ENCODE data around the gene MPPED2. TPM values are rescaled to one million over a fixed set of nuclear protein-coding genes. Genes with fewer than 3 reads are reported as not detected.

Gene MPPED2
- total and polyA plus RNA-seq, 10 of the 15 experiments (the other 5 are each of a cell fraction or from before 2014, with no cell fraction given) = not detected

DNA sequence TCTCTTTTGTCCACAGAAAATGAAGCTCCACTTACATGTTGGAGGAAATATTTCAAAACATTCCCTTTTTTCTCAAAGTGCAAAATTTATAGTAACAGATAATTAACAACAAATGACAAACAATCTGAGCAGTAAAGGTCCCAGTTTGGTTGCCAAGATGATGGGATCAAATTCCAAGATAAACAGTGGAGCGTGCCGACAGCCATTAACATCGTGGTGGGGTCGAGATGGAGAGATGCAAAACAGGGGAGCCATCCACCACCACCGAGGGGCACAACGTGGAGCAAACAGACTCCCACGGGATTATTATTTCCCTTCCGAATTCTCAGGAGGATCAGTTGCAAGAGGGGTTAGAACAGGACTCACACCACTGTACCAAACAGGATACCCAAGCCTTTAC, 17.2 kb downstream of the MPPED2 start:
- Histone ChIP-seq H3K4me3 (no peak overlapping the region), H3K4me1 (ENCODE audit: control insufficient read depth, insufficient read depth, low read length) (no peaks in the 10 kb centered on the region), H3K27ac (ENCODE audit: control insufficient read depth, insufficient read depth) (no peak overlapping the region), H3K79me2 (ENCODE audit: control insufficient read depth, insufficient read depth, low read length) (no peaks in the 10 kb centered on the region), H3K9me3 (replicated peaks; ENCODE audit: control insufficient read depth, insufficient read depth, low read length) (no peaks in the 10 kb centered on the region), H3K36me3 (ENCODE audit: control insufficient read depth in 2 of 2, insufficient read depth in 2 of 2, low read length in 1 of 2) (no peaks in the 10 kb centered on the region), H3K4me2 (ENCODE audit: control insufficient read depth, insufficient read depth) (no peak overlapping the region), H2AFZ (ENCODE audit: control insufficient read depth, low read depth, low read length) (no peak overlapping the region), H4K20me1 (ENCODE audit: control insufficient read depth, insufficient read depth) (no peaks in the 10 kb centered on the region), H3K27me3 (replicated peaks in 1 of 2; ENCODE audit: control insufficient read depth in 2 of 2, insufficient read depth in 2 of 2, low read length in 1 of 2) (no peaks in the 10 kb centered on the region; a peak in 1 of 4 replicates), H3K9ac (ENCODE audit: control insufficient read depth, insufficient read depth, low read length) (no peak overlapping the region)
- RAD21 ChIA-PET (ENCODE audit: unreplicated experiment) = no interaction called here
- POLR2A ChIA-PET = no interaction called here
- no peak for TF ChIP-seq LARP7 (IDR thresholded peaks at IDR 0.05)
- no peak for TF ChIP-seq POLR2AphosphoS5 (IDR thresholded peaks at IDR 0.05; ENCODE audit: low read length)
- TF ChIP-seq HSF1 (IDR thresholded peaks at IDR 0.05; ENCODE audit: low read depth, low read length) = no peak
- no peak for TF ChIP-seq NR2C1 (IDR thresholded peaks at IDR 0.05)
- TF ChIP-seq RAD21 (IDR thresholded peaks at IDR 0.05; ENCODE audit: insufficient read depth, low read depth, low read length) = no peak
- TF ChIP-seq RB1 (IDR thresholded peaks at IDR 0.05; ENCODE audit: borderline replicate concordance) = no peak
- TF ChIP-seq HCFC1 (IDR thresholded peaks at IDR 0.05; ENCODE audit: low read length) = no peak
- TF ChIP-seq RELA (IDR thresholded peaks at IDR 0.05; ENCODE audit: borderline replicate concordance, partially characterized antibody) = no peak
- TF ChIP-seq POLR2AphosphoS2 (IDR thresholded peaks at IDR 0.05; ENCODE audit: low read depth, low read length) = no peak
- intact Hi-C loops (cut with micrococcal nuclease; ENCODE audit: unreplicated experiment) (no loop called here), in situ Hi-C loops (cut with MboI) (no loop called here)
- FAIRE-seq (no peak), DNase-seq (ENCODE audit: low read depth, low spot score) (no peak), ATAC-seq (no peak)
- CTCF ChIA-PET = interaction anchor here (1.1 kb wide), 1 partner anchor 441 kb away, joined by 3 read pairs; no protein-coding TSS in a partner anchor
- 24% methylated on average over 8 of the region's 8 CpGs for WGBS (ENCODE audit: insufficient coverage, insufficient replicate concordance, low lambda C conversion rate, missing lambda C conversion rate)
- no TSS peak for BruUV-seq (replicated peaks)
- SMC1A ChIA-PET (ENCODE audit: uncharacterized antibody, unreplicated experiment) = no interaction called here

Data from GM12878 (cell line).